SK-N-SH (cell line): ENCODE measurements around the gene SCFD1. TPM values are rescaled to one million over a fixed set of nuclear protein-coding genes. Genes with fewer than 3 reads are reported as not detected.

ENCODE experiments used
- CTCF ChIA-PET: fragments of 300-600, 350-600 bp; formaldehyde crosslinking; extraction: SDS; loops from one replicate; lab custom pipeline; 2021; lab: Yijun Ruan, JAX
- POLR2A ChIA-PET: fragments of 350-600 bp; sonication (Branson Sonifier 250); formaldehyde crosslinking; extraction: SDS; loops from one replicate; lab custom pipeline; 2020; ENCODE audit warnings: antibody characterized with exemption, inconsistent platforms; lab: Yijun Ruan, JAX
- DNase-seq: peaks from one replicate; pipeline ENCODE4 v3.0.0; 2012
- H2AFZ ChIP-seq: fragments of 200-600 bp; sonication (generic); 2 replicates; pipeline ENCODE4 v1.8.1; 2016; ENCODE audit warnings: antibody characterized with exemption, mild to moderate bottlenecking, low read depth
- H3F3A ChIP-seq: fragments of 200-600 bp; sonication (generic); replicated peaks from 2 replicates; pipeline ENCODE3; 2016; ENCODE audit warnings: antibody characterized with exemption, mild to moderate bottlenecking; ENCODE audit not compliant: insufficient read depth
- H3K27ac ChIP-seq, 2 experiments: fragments of 200-500 bp in 1 of 2; fragments of 200-600 bp in 1 of 2; sonication (Bioruptor generic) in 1 of 2; sonication (generic), shearing (Covaris generic) in 1 of 2; 2 replicates each; pipeline versions ENCODE4 v1.5.1 to v1.6.1; 2014 to 2016; ENCODE audit warnings: low read depth in 2 of 2, inconsistent platforms in 1 of 2, low read length in 1 of 2, mild to moderate bottlenecking in 1 of 2, mixed read lengths in 1 of 2
- H3K27me3 ChIP-seq: fragments of 200-600 bp; sonication (generic), shearing (Covaris generic); 2 replicates; pipeline ENCODE4 v1.6.1; 2016; ENCODE audit warnings: mixed run types; ENCODE audit not compliant: insufficient read depth
- H3K36me3 ChIP-seq, 2 experiments: fragments of 200-500 bp in 1 of 2; fragments of 200-600 bp in 1 of 2; sonication (Bioruptor generic) in 1 of 2; sonication (generic) in 1 of 2; replicated peaks in 1 of 2; 2 replicates each; pipeline versions ENCODE3 to v1.5.1; 2014 to 2016; ENCODE audit warnings: low read length in 1 of 2, mild to moderate bottlenecking in 1 of 2; ENCODE audit not compliant: insufficient read depth in 2 of 2, control insufficient read depth in 1 of 2
- H3K4me1 ChIP-seq, 2 experiments: fragments of 200-500 bp in 1 of 2; fragments of 200-600 bp in 1 of 2; sonication (Bioruptor generic) in 1 of 2; sonication (generic), shearing (Covaris generic) in 1 of 2; 2 replicates each; pipeline versions ENCODE4 v1.5.1 to v1.6.1; 2014 to 2016; ENCODE audit warnings: low read depth in 1 of 2, low read length in 1 of 2, mixed run types in 1 of 2; ENCODE audit not compliant: insufficient read depth in 2 of 2, control insufficient read depth in 1 of 2
- H3K4me2 ChIP-seq: fragments of 200-600 bp; sonication (generic), shearing (Covaris generic); 2 replicates; pipeline ENCODE4 v1.6.1; 2017; ENCODE audit warnings: mixed run types
- H3K4me3 ChIP-seq, 2 experiments: fragments of 200-500 bp in 1 of 2; fragments of 200-600 bp in 1 of 2; sonication (Bioruptor generic) in 1 of 2; sonication (generic), shearing (Covaris generic) in 1 of 2; 2 replicates each; pipeline versions ENCODE4 v1.5.1 to v1.8.1; 2014 to 2016; ENCODE audit warnings: low read depth in 2 of 2, inconsistent platforms in 1 of 2, low read length in 1 of 2, mild to moderate bottlenecking in 1 of 2, mixed read lengths in 1 of 2, moderate library complexity in 1 of 2
- H3K79me2 ChIP-seq: fragments of 200-600 bp; sonication (generic); 2 replicates; pipeline ENCODE4 v1.8.1; 2017; ENCODE audit warnings: mild to moderate bottlenecking; ENCODE audit not compliant: insufficient read depth
- H3K9ac ChIP-seq: fragments of 200-600 bp; sonication (generic); 2 replicates; pipeline ENCODE4 v1.6.1; 2017; ENCODE audit warnings: mixed run types
- H3K9me2 ChIP-seq: fragments of 200-600 bp; sonication (generic); 2 replicates; pipeline ENCODE4 v1.6.1; 2017; ENCODE audit warnings: mixed run types
- H3K9me3 ChIP-seq: fragments of 200-600 bp; sonication (generic); 2 replicates; pipeline ENCODE4 v1.6.1; 2017; ENCODE audit warnings: mixed run types, mild to moderate bottlenecking, moderate library complexity
- H4K20me1 ChIP-seq: fragments of 200-600 bp; sonication (generic); 2 replicates; pipeline ENCODE4 v1.6.1; 2017; ENCODE audit warnings: mild to moderate bottlenecking, mixed run types; ENCODE audit not compliant: insufficient read depth
- ELF1 ChIP-seq: IDR thresholded peaks from 2 replicates; pipeline ENCODE4 v1.4.0; 2012
- EZH2phosphoT487 ChIP-seq: fragments of 200-600 bp; sonication (generic); IDR thresholded peaks from 2 replicates; pipeline ENCODE4 v1.6.1; 2017; ENCODE audit warnings: low read depth, mixed run types, mild to moderate bottlenecking, antibody characterized with exemption, moderate library complexity, borderline replicate concordance
- FOXM1 ChIP-seq: IDR thresholded peaks from 2 replicates; pipeline ENCODE4 v1.4.0; 2012; ENCODE audit warnings: low read depth, mild to moderate bottlenecking
- JUND ChIP-seq: IDR thresholded peaks from 2 replicates; pipeline ENCODE4 v1.4.0; 2012
- MEF2A ChIP-seq: IDR thresholded peaks from 2 replicates; pipeline ENCODE4 v1.4.0; 2012; ENCODE audit warnings: low read depth, borderline replicate concordance
- MXI1 ChIP-seq: IDR thresholded peaks from 2 replicates; pipeline ENCODE4 v1.6.1; 2012; ENCODE audit warnings: mild to moderate bottlenecking, low read depth, low read length, improper control_type of control experiment
- NFIC ChIP-seq: IDR thresholded peaks from 2 replicates; pipeline ENCODE4 v1.4.0; 2012; ENCODE audit warnings: borderline replicate concordance
- NRF1 ChIP-seq: IDR thresholded peaks from 2 replicates; pipeline ENCODE4 v1.6.1; 2012; ENCODE audit warnings: low read depth, mild to moderate bottlenecking, low read length
- POLR2AphosphoS5 ChIP-seq: IDR thresholded peaks from 2 replicates; pipeline ENCODE4 v1.6.1; 2012; ENCODE audit warnings: low read depth, low read length
- RAD21 ChIP-seq: IDR thresholded peaks from 2 replicates; pipeline ENCODE4 v1.6.1; 2012; ENCODE audit warnings: mild to moderate bottlenecking, low read length
- RFX5 ChIP-seq: IDR thresholded peaks from 2 replicates; pipeline ENCODE4 v1.6.1; 2012; ENCODE audit warnings: mild to moderate bottlenecking, improper control_type of control experiment, low read length
- SMC3 ChIP-seq: IDR thresholded peaks from 2 replicates; pipeline ENCODE4 v1.6.1; 2012; ENCODE audit warnings: low read depth, low read length, improper control_type of control experiment
- TAF1 ChIP-seq: IDR thresholded peaks from 2 replicates; pipeline ENCODE4 v1.6.1; 2012; ENCODE audit warnings: low read depth, mild to moderate bottlenecking, low read length, moderate library complexity, borderline replicate concordance
- TCF12 ChIP-seq: IDR thresholded peaks from 2 replicates; pipeline ENCODE4 v1.4.0; 2012
- TEAD4 ChIP-seq: IDR thresholded peaks from 2 replicates; pipeline ENCODE4 v1.4.0; 2012; ENCODE audit warnings: mild to moderate bottlenecking, borderline replicate concordance; ENCODE audit not compliant: insufficient read depth
- WGBS: methylation state at CpG from one replicate; pipeline ENCODE4 v1.1.6; 2017; ENCODE audit warnings: low lambda C conversion rate; 5-methylcytosine and 5-hydroxymethylcytosine counted together
- polyA plus RNA-seq, 3 experiments: library from polyadenylated mRNA; depleted of rRNA; stranded (reverse); fragments of >200 nt; gene quantifications; 2 replicates each; pipeline ENCODE4 v1.2.3, GENCODE V29; 2012
- TF ChIP-seq, protein P1 (sequence below): IDR thresholded peaks from 2 replicates; pipeline ENCODE4 v1.4.0; 2012; ENCODE audit warnings: low read depth, borderline replicate concordance
- TF ChIP-seq, protein P2 (sequence below): IDR thresholded peaks from 2 replicates; pipeline ENCODE4 v1.6.1; 2012; ENCODE audit warnings: mild to moderate bottlenecking, low read depth, low read length, moderate library complexity
- TF ChIP-seq, protein P3 (sequence below): IDR thresholded peaks from 2 replicates; pipeline ENCODE4 v1.4.0; 2012; ENCODE audit warnings: low read depth, borderline replicate concordance
- TF ChIP-seq, protein P4 (sequence below): IDR thresholded peaks from 2 replicates; pipeline ENCODE4; 2012

SCFD1 gene
- polyA plus RNA-seq, 1 of the 3 experiments (the other 2 are of a cell fraction): 31.4 TPM

DNA sequence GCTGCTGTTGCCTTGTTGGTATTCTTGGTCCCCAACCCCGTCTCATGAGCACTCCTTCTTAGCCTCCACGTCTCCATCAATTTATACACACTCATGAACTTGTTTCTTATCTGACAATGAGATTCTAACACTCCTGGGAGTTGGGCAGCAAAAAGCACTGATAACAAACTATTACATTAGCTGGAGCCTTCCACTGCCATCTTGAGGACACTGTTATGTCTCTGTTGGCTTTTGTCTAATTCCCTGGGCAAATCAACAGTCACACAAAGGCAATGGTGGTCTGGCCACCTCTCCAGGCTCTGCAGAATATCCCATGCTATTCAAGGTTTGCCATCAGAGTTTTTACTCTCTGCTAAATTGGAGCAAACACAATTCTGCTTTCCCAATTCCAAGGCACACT, 134.5 kb downstream of the SCFD1 start:
- Histone ChIP-seq H3K9me2 (no peaks in the 10 kb centered on the region), H3K4me3 (no peak overlapping the region), H3K4me1 (no peaks in the 10 kb centered on the region), H3K36me3 (no peaks in the 10 kb centered on the region), H4K20me1 (no peaks in the 10 kb centered on the region), H3F3A (no peaks in the 10 kb centered on the region), H3K27ac (no peak overlapping the region), H2AFZ (no peak overlapping the region), H3K79me2 (no peaks in the 10 kb centered on the region), H3K9me3 (no peaks in the 10 kb centered on the region), H3K27me3 (no peaks in the 10 kb centered on the region; the same call in 1 of the 2 replicates), H3K9ac (no peak overlapping the region), H3K4me2 (no peak overlapping the region)
- CTCF ChIA-PET: no interaction called here
- POLR2A ChIA-PET: no interaction called here
- no peak for DNase-seq
- TF ChIP-seq TAF1 (no peak), EZH2phosphoT487 (no peak), RFX5 (no peak), NRF1 (no peak), FOXM1 (no peak), POLR2AphosphoS5 (no peak), ELF1 (no peak), NFIC (no peak), TEAD4 (no peak), TCF12 (no peak), MEF2A (no peak), JUND (no peak), MXI1 (no peak), SMC3 (no peak), RAD21 (no peak)
- TF ChIP-seq, protein P1, sequence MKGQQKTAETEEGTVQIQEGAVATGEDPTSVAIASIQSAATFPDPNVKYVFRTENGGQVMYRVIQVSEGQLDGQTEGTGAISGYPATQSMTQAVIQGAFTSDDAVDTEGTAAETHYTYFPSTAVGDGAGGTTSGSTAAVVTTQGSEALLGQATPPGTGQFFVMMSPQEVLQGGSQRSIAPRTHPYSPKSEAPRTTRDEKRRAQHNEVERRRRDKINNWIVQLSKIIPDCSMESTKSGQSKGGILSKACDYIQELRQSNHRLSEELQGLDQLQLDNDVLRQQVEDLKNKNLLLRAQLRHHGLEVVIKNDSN: no peak
- TF ChIP-seq, protein P2, sequence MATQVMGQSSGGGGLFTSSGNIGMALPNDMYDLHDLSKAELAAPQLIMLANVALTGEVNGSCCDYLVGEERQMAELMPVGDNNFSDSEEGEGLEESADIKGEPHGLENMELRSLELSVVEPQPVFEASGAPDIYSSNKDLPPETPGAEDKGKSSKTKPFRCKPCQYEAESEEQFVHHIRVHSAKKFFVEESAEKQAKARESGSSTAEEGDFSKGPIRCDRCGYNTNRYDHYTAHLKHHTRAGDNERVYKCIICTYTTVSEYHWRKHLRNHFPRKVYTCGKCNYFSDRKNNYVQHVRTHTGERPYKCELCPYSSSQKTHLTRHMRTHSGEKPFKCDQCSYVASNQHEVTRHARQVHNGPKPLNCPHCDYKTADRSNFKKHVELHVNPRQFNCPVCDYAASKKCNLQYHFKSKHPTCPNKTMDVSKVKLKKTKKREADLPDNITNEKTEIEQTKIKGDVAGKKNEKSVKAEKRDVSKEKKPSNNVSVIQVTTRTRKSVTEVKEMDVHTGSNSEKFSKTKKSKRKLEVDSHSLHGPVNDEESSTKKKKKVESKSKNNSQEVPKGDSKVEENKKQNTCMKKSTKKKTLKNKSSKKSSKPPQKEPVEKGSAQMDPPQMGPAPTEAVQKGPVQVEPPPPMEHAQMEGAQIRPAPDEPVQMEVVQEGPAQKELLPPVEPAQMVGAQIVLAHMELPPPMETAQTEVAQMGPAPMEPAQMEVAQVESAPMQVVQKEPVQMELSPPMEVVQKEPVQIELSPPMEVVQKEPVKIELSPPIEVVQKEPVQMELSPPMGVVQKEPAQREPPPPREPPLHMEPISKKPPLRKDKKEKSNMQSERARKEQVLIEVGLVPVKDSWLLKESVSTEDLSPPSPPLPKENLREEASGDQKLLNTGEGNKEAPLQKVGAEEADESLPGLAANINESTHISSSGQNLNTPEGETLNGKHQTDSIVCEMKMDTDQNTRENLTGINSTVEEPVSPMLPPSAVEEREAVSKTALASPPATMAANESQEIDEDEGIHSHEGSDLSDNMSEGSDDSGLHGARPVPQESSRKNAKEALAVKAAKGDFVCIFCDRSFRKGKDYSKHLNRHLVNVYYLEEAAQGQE: no peak
- TF ChIP-seq, protein P3, sequence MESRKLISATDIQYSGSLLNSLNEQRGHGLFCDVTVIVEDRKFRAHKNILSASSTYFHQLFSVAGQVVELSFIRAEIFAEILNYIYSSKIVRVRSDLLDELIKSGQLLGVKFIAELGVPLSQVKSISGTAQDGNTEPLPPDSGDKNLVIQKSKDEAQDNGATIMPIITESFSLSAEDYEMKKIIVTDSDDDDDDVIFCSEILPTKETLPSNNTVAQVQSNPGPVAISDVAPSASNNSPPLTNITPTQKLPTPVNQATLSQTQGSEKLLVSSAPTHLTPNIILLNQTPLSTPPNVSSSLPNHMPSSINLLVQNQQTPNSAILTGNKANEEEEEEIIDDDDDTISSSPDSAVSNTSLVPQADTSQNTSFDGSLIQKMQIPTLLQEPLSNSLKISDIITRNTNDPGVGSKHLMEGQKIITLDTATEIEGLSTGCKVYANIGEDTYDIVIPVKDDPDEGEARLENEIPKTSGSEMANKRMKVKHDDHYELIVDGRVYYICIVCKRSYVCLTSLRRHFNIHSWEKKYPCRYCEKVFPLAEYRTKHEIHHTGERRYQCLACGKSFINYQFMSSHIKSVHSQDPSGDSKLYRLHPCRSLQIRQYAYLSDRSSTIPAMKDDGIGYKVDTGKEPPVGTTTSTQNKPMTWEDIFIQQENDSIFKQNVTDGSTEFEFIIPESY: no peak
- TF ChIP-seq, protein P4, sequence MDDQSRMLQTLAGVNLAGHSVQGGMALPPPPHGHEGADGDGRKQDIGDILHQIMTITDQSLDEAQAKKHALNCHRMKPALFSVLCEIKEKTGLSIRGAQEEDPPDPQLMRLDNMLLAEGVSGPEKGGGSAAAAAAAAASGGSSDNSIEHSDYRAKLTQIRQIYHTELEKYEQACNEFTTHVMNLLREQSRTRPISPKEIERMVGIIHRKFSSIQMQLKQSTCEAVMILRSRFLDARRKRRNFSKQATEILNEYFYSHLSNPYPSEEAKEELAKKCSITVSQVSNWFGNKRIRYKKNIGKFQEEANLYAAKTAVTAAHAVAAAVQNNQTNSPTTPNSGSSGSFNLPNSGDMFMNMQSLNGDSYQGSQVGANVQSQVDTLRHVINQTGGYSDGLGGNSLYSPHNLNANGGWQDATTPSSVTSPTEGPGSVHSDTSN: no peak
- WGBS: 0% methylated on average over 2 of the region's 2 CpGs
